ENCODE results near the gene RAB7B. TPM values are rescaled to one million over a fixed set of nuclear protein-coding genes. Genes with fewer than 3 reads are reported as not detected.

RAB7B gene
- total RNA-seq, 6 experiments from 2014 or later: 0.14 to 1.4 (median 0.37) TPM

- H3K9me3 ChIP-seq: no peaks in the 10 kb centered on the region
- TF ChIP-seq POLR2A (IDR thresholded peaks at IDR 0.05) (no peak), CTCF (IDR thresholded peaks at IDR 0.05) (no peak)
- H3K27ac ChIP-seq: no peak overlapping the region
- intact Hi-C loops (cut with DNase I): no loop called here
- peaks cover 0 to 8% (median 0%) of the 10 kb centered on the region in 4 donors for H3K4me1 ChIP-seq
- H3K27me3 ChIP-seq: no peaks in the 10 kb centered on the region
- no peak overlapping the region for H3K4me3 ChIP-seq
- ATAC-seq: no peak
- no peaks in the 10 kb centered on the region for H3K36me3 ChIP-seq
- no peak for DNase-seq
- WGBS (ENCODE audit: insufficient coverage, low coverage, low lambda C conversion rate, missing lambda C conversion rate): 91% methylated on average over 7 of the region's 7 CpGs
These were observed 932 bp upstream of the RAB7B start for GRCh38 chr1:206003854-206004800.

- no peak for TF ChIP-seq CTCF (IDR thresholded peaks at IDR 0.05)
- TF ChIP-seq POLR2A (IDR thresholded peaks at IDR 0.05): no peak
- WGBS (ENCODE audit: insufficient coverage, low coverage, low lambda C conversion rate, missing lambda C conversion rate): 89% methylated on average over 3 of the region's 3 CpGs
- intact Hi-C loops (cut with DNase I): no loop called here
- Histone ChIP-seq H3K27me3 (no peaks in the 10 kb centered on the region), H3K9me3 (no peaks in the 10 kb centered on the region), H3K27ac (no peak overlapping the region), H3K4me1 (peaks cover 0 to 8% (median 0%) of the 10 kb centered on the region in 4 donors), H3K36me3 (no peaks in the 10 kb centered on the region), H3K4me3 (no peak overlapping the region)
- no peak for ATAC-seq
- DNase-seq: no peak
These were observed 1.0 kb downstream of the RAB7B start for GRCh38 chr1:206002160-206002559.

- peak in 2 of 4 donors; percentile 11 to 70 for ATAC-seq
- H3K27ac ChIP-seq: no peak overlapping the region
- 33% methylated on average over 1 of the region's 3 CpGs for WGBS (ENCODE audit: insufficient coverage, low coverage, low lambda C conversion rate, missing lambda C conversion rate)
- H3K4me1 ChIP-seq: peaks cover 0 to 8% (median 0%) of the 10 kb centered on the region in 4 donors
- intact Hi-C loops (cut with DNase I): no loop called here
- H3K9me3 ChIP-seq: no peaks in the 10 kb centered on the region
- no peaks in the 10 kb centered on the region for H3K27me3 ChIP-seq
- TF ChIP-seq CTCF (IDR thresholded peaks at IDR 0.05) (no peak), POLR2A (IDR thresholded peaks at IDR 0.05) (no peak)
- peak in 1 of 3 donors; percentile 10 for DNase-seq
- H3K4me3 ChIP-seq: no peak overlapping the region
- H3K36me3 ChIP-seq: no peaks in the 10 kb centered on the region
These were observed 1.7 kb downstream of the RAB7B start for GRCh38 chr1:206001476-206001888.

GRCh38 chr1:206000641-206001339, 2.4 kb downstream of the RAB7B start:
- Histone ChIP-seq H3K27me3 (no peaks in the 10 kb centered on the region), H3K9me3 (no peaks in the 10 kb centered on the region), H3K4me1 (peaks cover 0 to 8% (median 0%) of the 10 kb centered on the region in 4 donors), H3K36me3 (no peaks in the 10 kb centered on the region), H3K4me3 (no peak overlapping the region), H3K27ac (no peak overlapping the region)
- TF ChIP-seq CTCF (IDR thresholded peaks at IDR 0.05) (no peak), POLR2A (IDR thresholded peaks at IDR 0.05) (no peak)
- intact Hi-C loops (cut with DNase I): no loop called here
- DNase-seq (peak in 1 of 3 donors; percentile 30), ATAC-seq (no peak)
- WGBS (ENCODE audit: insufficient coverage, low coverage, low lambda C conversion rate, missing lambda C conversion rate): 94% methylated on average over 5 of the region's 8 CpGs

Measured in right lobe of liver (tissue), 6 donors.